ENCODE data around the gene RYR2.

Gene RYR2

DNA sequence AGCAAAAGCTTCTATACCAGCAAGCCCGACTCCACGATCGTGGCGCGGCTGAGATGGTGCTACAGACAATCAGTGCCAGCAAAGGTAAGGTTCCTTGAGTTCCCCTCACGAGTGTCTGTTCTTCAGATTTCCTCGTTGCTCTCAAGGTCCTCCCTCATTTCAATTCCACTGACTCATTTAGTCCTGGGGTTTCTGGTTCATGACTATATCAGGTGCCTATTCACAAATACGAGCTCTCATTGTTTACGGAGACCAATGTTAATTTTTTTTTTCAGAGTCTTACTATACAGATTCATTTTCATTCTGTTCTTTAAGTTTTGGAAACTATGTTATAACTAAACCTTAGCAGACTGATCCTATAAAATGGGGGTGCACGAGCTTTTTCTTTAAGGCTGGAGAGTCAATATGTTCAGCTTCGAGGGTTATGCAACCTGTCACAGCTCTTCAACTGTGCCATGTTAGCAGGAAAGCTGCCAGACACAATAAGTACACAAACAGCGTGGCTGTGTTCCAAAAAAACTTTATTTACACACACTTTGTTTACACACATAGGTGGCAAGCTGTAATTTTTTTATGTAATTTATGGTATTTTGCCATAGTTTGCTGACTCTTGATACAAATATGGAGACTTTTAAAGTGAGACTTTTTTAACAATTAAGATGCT, 714.5 kb downstream of the RYR2 start:
- DNase-seq = no peak

DNA sequence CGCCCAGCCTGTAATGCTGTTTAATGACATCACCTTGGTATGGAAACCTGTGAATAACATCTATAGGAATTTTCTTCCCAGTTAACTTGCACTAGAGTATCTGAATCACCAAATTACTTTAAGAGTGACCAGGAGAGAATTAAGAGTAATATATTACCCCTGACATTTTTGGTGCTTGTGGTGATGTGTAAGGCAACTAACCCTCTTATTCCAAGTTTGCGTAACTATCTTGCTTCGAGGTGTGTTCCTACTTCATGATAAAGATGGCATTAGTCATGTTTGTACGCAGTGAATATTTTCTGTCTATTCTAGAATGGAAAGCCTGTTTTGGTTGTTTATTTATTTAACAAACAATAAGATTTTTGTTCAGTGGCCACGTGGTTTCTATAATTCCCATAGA, 717.4 kb downstream of the RYR2 start:
- DNase-seq = no peak

GRCh38 chr1:237760951-237761350, 719.0 kb downstream of the RYR2 start:
- DNase-seq = no peak

DNA sequence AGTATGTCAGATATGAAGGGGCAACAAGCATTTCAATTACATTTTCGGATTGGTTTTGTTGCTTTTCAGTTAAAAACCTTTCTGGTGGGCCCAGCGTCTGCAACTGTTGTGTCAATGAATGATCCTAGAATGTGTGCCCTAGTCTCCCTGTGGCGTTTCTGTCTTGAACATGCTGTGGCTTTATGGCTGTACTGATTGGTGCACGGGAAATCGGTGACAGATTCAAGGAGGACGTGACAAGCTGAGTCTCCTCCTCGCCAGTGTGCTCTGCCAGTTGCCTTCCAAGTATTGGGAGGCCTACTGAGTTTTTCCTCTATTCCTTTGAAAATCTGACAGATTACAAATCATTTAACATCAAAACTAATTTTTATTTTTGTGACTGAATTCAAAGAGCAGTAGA, 721.2 kb downstream of the RYR2 start:
- no peak for DNase-seq

DNA sequence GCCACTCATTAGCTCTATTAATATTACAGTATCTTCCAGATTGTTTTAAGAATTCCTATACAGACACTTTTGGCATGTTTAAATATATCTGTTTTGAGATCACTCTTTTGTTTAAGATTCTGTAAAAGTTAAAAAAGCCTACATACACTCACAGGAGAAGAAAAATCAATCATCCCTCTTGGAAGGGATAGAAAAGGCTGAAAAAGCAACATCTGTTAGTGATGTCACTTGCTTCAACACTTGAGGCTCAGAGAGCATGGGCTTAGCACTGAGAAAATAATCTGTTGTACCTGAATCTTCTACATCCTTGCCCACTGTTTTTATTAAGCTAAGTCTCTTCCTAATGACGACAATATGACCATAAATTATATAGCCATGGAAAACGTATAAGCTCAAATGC, 721.8 kb downstream of the RYR2 start:
- DNase-seq = no peak

DNA sequence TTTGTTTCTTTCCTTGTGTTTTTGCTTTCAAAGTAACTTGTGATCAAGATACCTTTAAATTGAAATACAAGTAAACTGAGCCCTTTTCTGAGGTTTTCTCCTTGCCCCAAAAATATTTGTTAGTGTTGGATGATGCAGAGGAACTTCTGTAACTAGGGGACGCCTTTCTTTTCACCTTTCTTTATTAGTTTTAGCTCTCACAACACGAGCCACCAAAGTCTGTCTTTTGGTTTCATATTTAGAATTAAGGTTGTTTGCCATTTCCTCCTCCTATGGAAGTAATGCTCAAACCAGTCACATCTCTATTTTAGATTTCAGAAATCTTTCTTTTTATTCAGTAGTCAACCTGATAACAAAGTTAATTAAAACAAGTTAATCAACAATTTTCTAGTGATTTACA, 727.9 kb downstream of the RYR2 start:
- DNase-seq = no peak

GRCh38 chr1:237772009-237772408, 730.0 kb downstream of the RYR2 start:
- DNase-seq = no peak

DNA sequence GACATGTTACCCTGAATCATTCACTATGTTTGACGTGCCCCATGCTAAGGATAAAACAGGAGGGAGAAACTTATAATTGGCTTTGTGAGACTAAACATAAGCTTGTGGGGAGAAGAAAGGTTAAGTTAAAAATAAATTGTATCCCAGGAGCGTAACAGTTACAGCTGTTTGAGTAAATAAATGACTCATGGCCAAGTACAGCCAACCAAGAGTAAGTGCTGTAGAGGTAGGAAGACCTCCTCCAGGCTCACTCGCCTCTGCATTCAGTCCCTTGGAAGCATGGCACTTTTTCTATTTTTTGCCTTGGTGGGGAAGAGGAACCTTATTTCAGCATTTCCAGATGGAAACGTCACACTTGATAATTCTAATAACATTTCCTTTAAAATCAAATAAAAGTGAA, 732.3 kb downstream of the RYR2 start:
- DNase-seq = no peak

DNA sequence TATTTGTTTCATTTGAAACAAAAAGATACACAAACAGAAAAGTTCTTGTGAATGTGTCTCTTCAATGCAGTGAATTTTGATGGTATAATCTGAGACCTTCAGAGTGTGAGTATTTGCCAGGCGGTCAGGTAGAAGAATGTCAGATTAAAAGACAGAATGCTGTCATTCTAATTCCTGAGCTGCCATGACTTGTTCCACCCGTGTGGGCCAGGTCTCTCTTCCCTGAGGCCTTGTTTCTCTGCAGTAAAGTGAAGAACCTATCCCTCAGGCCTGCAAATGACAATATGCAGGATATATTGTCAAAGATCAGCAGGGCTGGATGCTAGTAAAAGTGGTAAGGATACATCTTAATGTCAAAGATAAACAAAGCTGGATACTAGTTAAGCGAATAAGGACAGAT, 737.4 kb downstream of the RYR2 start:
- no peak for DNase-seq

DNA sequence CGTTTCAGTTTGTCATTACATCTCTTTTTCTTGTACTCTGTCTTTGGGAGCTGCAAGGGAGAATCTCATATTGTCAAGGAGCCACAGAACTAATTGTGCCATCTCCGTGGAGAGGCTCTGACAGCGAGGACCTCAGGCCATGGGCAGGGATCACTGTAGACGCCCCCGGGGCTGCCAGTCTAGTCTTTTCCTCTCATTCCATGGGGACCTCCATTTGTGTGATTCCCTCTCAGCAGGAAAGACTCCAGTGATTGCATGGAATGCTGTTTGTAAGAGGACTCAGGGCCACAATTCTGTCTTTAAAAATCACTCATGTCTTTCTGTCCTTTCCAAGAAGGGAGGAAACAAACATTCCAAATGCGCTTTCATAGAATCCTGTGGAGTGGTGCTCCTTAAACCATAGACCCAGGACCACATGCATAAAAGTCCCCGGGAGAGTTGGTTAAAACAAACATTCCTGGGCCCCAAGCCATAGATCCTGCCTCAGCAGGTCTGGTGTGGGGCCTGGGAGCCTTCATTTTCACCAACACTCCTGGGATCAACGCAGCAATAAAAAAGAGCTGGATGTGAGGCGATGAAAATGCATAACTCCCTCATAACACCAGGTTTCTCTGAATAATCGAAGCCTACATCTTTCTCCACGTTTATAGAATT, 744.2 kb downstream of the RYR2 start:
- DNase-seq = no peak

- DNase-seq = no peak
Measured at GRCh38 chr1:237788069-237788468, 746.1 kb downstream of the RYR2 start.

- DNase-seq = no peak
Measured at GRCh38 chr1:237789619-237790018, 747.6 kb downstream of the RYR2 start.

DNA sequence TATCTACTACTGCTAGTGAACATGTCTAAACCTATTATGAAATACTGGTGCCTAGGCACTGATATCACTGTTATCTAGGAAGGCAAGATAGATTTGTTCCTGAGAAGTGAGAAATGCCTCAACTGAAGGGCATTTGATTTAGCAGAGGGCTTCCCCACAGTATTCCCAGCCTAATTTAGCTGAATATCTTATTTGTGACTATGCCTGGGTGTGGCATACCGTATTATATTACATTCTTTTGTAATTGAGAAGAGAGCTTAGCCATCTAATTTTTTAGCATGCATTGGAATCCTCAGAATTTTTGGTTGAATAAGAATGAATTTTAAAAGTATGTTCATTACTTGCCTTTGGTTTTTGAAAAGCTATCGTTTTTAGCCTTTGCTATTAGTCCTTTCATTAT, 749.6 kb downstream of the RYR2 start:
- no peak for DNase-seq

DNA sequence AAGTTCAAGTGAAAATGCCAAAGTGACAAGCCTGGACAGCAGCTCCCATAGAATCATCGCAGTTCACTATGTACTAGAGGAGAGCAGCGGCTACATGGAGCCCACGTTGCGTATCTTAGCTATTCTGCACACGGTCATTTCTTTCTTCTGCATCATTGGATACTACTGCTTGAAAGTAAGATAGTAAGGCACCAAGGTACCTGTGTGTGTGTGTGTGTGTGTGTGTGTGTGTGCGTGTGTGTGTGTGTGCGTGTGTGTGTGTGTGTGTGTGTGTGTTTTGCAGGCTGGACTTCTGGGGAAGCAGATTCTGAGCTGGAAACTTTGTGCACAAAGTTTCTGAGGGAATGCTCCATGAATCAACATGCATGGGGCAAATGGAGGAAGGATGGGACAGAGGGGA, 750.2 kb downstream of the RYR2 start:
- DNase-seq = no peak

- no peak for DNase-seq
Measured at GRCh38 chr1:237792726-237793125, 750.7 kb downstream of the RYR2 start.

GRCh38 chr1:237794071-237794470, 752.1 kb downstream of the RYR2 start:
- DNase-seq = no peak

- DNase-seq = no peak
Measured at GRCh38 chr1:237795558-237795957, 753.6 kb downstream of the RYR2 start.

DNA sequence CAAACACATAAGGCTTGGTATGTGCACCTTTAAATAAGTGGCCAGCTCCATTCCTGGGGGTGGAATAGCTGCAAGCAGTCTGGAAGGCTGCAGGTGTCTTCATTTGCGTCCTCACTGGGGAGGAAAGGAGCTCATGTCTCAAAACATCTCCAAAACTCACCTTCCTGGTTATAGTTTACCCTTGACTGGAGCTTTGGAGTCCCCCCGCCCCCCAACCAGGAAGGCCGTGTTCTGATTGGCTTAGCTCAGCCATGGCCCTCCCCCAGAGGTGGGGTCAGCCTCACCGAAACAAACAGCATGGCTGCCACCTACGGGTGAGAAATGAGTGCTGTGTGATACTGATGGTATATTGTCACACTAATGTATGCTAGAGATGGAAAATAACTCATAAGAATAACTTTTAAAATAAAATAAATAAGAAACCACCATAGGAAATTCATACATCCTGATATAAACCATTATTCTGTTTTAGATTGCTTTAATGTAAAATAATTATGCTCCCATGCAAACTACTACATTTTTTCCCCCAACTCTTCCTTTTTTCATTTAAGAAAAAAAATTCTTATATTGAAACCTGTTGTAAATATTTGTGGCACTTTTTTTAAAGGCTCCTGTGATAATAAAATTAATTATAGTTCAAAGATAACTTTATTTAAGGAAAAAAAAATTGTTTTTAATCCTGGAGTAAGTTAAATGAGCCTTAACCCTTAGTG, 757.9 kb downstream of the RYR2 start:
- no peak for DNase-seq

DNA sequence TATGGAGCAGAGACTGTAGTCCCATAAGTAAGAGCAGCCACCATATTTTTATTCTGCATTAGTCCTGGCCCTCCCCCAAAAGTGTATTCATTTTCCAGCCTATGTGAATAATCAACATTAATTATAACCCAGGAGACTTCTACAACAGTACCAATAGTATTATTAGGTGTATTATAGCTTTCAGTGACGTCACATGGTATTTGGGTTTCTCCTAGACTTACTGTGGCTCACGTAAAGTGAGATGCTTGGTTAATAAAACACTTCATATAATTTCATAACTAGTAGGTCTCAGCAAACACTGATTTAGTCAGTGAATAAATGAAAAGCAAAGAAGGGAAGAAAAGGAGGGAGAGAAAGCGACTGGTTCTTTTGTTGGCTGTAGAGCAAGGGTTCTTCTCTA, 762.5 kb downstream of the RYR2 start:
- DNase-seq = no peak

GRCh38 chr1:237809099-237809498, 767.1 kb downstream of the RYR2 start:
- DNase-seq = no peak

DNA sequence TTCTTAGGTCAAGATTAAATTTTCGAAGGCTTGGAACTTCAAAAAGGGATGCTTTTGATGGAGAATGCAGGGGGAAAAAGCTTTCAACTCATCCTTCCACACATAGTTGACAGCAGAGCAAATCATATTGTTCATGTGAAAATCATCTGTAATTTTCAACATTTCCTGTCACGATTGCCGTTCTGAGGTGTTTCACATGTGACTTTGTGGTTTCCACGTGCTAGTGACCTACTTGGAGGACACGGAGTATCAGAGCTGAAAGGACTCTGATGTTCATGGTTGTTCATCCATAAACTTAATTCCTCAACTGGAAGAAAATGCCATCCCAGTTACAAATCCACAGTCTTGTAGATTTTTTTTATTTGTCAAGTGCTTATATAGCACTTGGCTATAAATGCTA, 769.6 kb downstream of the RYR2 start:
- DNase-seq = no peak

DNA sequence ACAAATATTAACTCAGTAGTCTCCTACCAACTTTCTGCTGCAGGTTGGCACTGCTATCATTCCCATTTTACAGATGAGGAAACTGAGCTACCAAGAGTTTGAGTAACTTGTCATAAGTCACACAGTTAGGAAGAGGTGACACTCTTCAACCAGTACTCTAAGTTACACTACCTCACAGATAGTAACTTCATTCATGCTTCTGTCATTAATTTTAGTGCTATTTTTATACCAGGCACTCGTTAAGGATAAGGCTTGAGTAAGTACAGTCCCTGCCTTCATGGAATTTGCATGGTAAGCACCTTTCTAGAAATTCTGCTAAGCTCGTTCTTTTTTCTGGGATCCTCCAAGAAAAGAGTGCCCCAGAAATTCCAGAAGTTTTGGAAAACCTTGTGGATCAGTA, 770.1 kb downstream of the RYR2 start:
- no peak for DNase-seq

- no peak for DNase-seq
Measured at GRCh38 chr1:237814319-237814924, 772.4 kb downstream of the RYR2 start.

DNA sequence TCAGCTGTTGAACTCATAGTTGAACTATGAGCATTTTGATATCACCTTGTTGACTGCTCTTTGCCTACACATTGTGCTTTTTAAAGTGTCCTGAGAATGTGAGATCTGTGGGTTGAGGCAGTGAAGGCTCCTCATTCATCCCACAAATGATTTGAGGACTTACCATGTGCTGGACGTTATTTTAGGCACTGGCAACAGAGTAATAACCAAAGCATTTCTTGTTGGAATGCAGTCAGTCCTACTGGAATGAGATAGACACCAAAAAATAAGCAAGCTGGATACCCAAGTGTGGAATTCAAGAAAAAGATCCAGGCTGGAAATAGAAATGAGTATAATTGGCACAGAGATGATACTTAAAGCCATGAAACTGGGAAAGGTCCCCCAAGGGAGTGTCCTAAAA, 775.3 kb downstream of the RYR2 start:
- DNase-seq = no peak

Measured in activated CD4-positive, alpha-beta T cell treated with anti-CD3 and anti-CD28 coated beads for 4 hours (primary cell).